IPS-18a (cell line): Measurements from ENCODE around the gene CAMK1D.
"Not testable (repeated sequence)": the region's sequence is repeated elsewhere in the genome, so short reads cannot be mapped to it uniquely, and the experiment has no call there.

Experiments
- H3K27ac ChIP-seq: one replicate; pipeline ENCODE4 v1.5.1; 2013; ENCODE audit warnings: low read length
- H3K27me3 ChIP-seq: one replicate; pipeline ENCODE4 v1.6.1; 2013; ENCODE audit warnings: mild to moderate bottlenecking, low read length; ENCODE audit not compliant: control insufficient read depth, insufficient read depth
- H3K36me3 ChIP-seq: one replicate; pipeline ENCODE4 v1.6.1; 2013; ENCODE audit warnings: low read depth, low read length; ENCODE audit not compliant: control insufficient read depth
- H3K4me1 ChIP-seq: one replicate; pipeline ENCODE4 v1.6.1; 2013; ENCODE audit warnings: low read depth, low read length; ENCODE audit not compliant: control insufficient read depth
- H3K4me3 ChIP-seq: one replicate; pipeline ENCODE4 v1.5.1; 2013; ENCODE audit warnings: low read length
- H3K9ac ChIP-seq: one replicate; pipeline ENCODE4 v1.6.1; 2013; ENCODE audit warnings: mild to moderate bottlenecking, low read length, moderate library complexity
- H3K9me3 ChIP-seq: one replicate; pipeline ENCODE4 v1.6.1; 2013; ENCODE audit warnings: low read depth, low read length; ENCODE audit not compliant: control insufficient read depth

CAMK1D gene

GRCh38 chr10:12800302-12800701, 451.0 kb downstream of the CAMK1D start:
- Histone ChIP-seq H3K9ac (no peak overlapping the region), H3K9me3 (no peaks in the 10 kb centered on the region), H3K27ac (no peak overlapping the region), H3K4me3 (no peak overlapping the region), H3K27me3 (no peaks in the 10 kb centered on the region), H3K36me3 (no peaks in the 10 kb centered on the region), H3K4me1 (peaks cover 18% of the 10 kb centered on the region)

GRCh38 chr10:12801214-12802087, 452.1 kb downstream of the CAMK1D start:
- peaks cover 15% of the 10 kb centered on the region for H3K4me1 ChIP-seq
- H3K9ac ChIP-seq = no peak overlapping the region
- H3K4me3 ChIP-seq = no peak overlapping the region
- H3K27me3 ChIP-seq = no peaks in the 10 kb centered on the region
- H3K36me3 ChIP-seq = no peaks in the 10 kb centered on the region
- no peak overlapping the region for H3K27ac ChIP-seq
- H3K9me3 ChIP-seq = no peaks in the 10 kb centered on the region

- Histone ChIP-seq H3K9ac (no peak overlapping the region), H3K36me3 (no peaks in the 10 kb centered on the region), H3K9me3 (no peaks in the 10 kb centered on the region), H3K27me3 (no peaks in the 10 kb centered on the region), H3K27ac (no peak overlapping the region), H3K4me1 (peaks cover 12% of the 10 kb centered on the region), H3K4me3 (no peak overlapping the region)
These were observed 454.4 kb downstream of the CAMK1D start for GRCh38 chr10:12803776-12804175.

- H3K4me3 ChIP-seq = no peak overlapping the region
- no peaks in the 10 kb centered on the region for H3K4me1 ChIP-seq
- H3K27me3 ChIP-seq = no peaks in the 10 kb centered on the region
These were observed 457.1 kb downstream of the CAMK1D start for GRCh38 chr10:12806228-12807095.

GRCh38 chr10:12807096-12807755, 457.9 kb downstream of the CAMK1D start:
- H3K4me3 ChIP-seq = no peak overlapping the region
- no peaks in the 10 kb centered on the region for H3K9me3 ChIP-seq
- no peaks in the 10 kb centered on the region for H3K36me3 ChIP-seq
- no peak overlapping the region for H3K9ac ChIP-seq
- no peaks in the 10 kb centered on the region for H3K27me3 ChIP-seq
- H3K27ac ChIP-seq = no peak overlapping the region
- H3K4me1 ChIP-seq = no peaks in the 10 kb centered on the region

More at GRCh38 chr10:12806228-12807095, 457.1 kb downstream of the CAMK1D start:
- Histone ChIP-seq H3K27ac (no peak overlapping the region), H3K9ac (no peak overlapping the region), H3K9me3 (no peaks in the 10 kb centered on the region), H3K36me3 (no peaks in the 10 kb centered on the region)

GRCh38 chr10:12808014-12808613, 458.8 kb downstream of the CAMK1D start:
- no peak overlapping the region for H3K4me3 ChIP-seq
- no peak overlapping the region for H3K9ac ChIP-seq
- no peaks in the 10 kb centered on the region for H3K9me3 ChIP-seq
- H3K36me3 ChIP-seq = no peaks in the 10 kb centered on the region
- H3K4me1 ChIP-seq = no peaks in the 10 kb centered on the region
- no peaks in the 10 kb centered on the region for H3K27me3 ChIP-seq
- H3K27ac ChIP-seq = no peak overlapping the region

- not testable (repeated sequence) for H3K9ac ChIP-seq, H3K27me3 ChIP-seq, H3K36me3 ChIP-seq, H3K4me1 ChIP-seq, H3K4me3 ChIP-seq, H3K27ac ChIP-seq, H3K9me3 ChIP-seq
These were observed 460.7 kb downstream of the CAMK1D start for GRCh38 chr10:12810046-12810445.

- H3K4me1 ChIP-seq = no peaks in the 10 kb centered on the region
- H3K9ac ChIP-seq = no peak overlapping the region
- H3K9me3 ChIP-seq = no peaks in the 10 kb centered on the region
- H3K36me3 ChIP-seq = no peaks in the 10 kb centered on the region
- H3K27ac ChIP-seq = no peak overlapping the region
- H3K27me3 ChIP-seq = no peaks in the 10 kb centered on the region
- no peak overlapping the region for H3K4me3 ChIP-seq
These were observed 462.5 kb downstream of the CAMK1D start for GRCh38 chr10:12811826-12812225.

- H3K36me3 ChIP-seq = no peaks in the 10 kb centered on the region
These were observed 463.2 kb downstream of the CAMK1D start for GRCh38 chr10:12812571-12812970.

GRCh38 chr10:12814166-12814565, 464.8 kb downstream of the CAMK1D start:
- H3K27me3 ChIP-seq = no peaks in the 10 kb centered on the region
- peaks cover 6% of the 10 kb centered on the region for H3K4me1 ChIP-seq
- H3K36me3 ChIP-seq = no peaks in the 10 kb centered on the region
- no peak overlapping the region for H3K9ac ChIP-seq
- no peaks in the 10 kb centered on the region for H3K9me3 ChIP-seq
- H3K27ac ChIP-seq = no peak overlapping the region
- H3K4me3 ChIP-seq = no peak overlapping the region

More at GRCh38 chr10:12812571-12812970, 463.2 kb downstream of the CAMK1D start:
- Histone ChIP-seq H3K27me3 (no peaks in the 10 kb centered on the region), H3K4me1 (no peaks in the 10 kb centered on the region), H3K4me3 (no peak overlapping the region), H3K9me3 (no peaks in the 10 kb centered on the region), H3K9ac (no peak overlapping the region), H3K27ac (no peak overlapping the region)

GRCh38 chr10:12819071-12819470, 469.7 kb downstream of the CAMK1D start:
- no peak overlapping the region for H3K9ac ChIP-seq
- no peaks in the 10 kb centered on the region for H3K36me3 ChIP-seq
- no peaks in the 10 kb centered on the region for H3K9me3 ChIP-seq
- no peaks in the 10 kb centered on the region for H3K27me3 ChIP-seq
- H3K4me1 ChIP-seq = peaks cover 9% of the 10 kb centered on the region
- H3K27ac ChIP-seq = no peak overlapping the region
- no peak overlapping the region for H3K4me3 ChIP-seq
